A172 (cell line): ENCODE measurements around the gene PGS1. TPM values are rescaled to one million over a fixed set of nuclear protein-coding genes. Genes with fewer than 3 reads are reported as not detected.

Experiments used
- DNase-seq: peaks from one replicate; pipeline ENCODE4 v3.0.0-alpha.2; 2015; ENCODE audit warnings: low spot score
- total RNA-seq: library from RNA; depleted of rRNA; stranded (reverse); fragments of >200 nt; shearing (Covaris generic); gene quantifications from 2 replicates; pipeline ENCODE4 v1.2.3, GENCODE V29; 2014

The PGS1 gene
- total RNA-seq, 1 experiment from 2014 or later, result 25.6 TPM

GRCh38 chr17:78364436-78365281 lies 13.8 kb upstream of the PGS1 start:
- DNase-seq, result no peak

GRCh38 chr17:78365561-78366108 lies 12.8 kb upstream of the PGS1 start:
- DNase-seq, result no peak

GRCh38 chr17:78366109-78366848 lies 12.2 kb upstream of the PGS1 start:
- DNase-seq, result no peak

- DNase-seq, result no peak
Observed at GRCh38 chr17:78367193-78367592, 11.3 kb upstream of the PGS1 start.

- no peak for DNase-seq
Observed at GRCh38 chr17:78368348-78368747, 10.1 kb upstream of the PGS1 start.

- no peak for DNase-seq
Observed at GRCh38 chr17:78368854-78369495, 9.5 kb upstream of the PGS1 start.

GRCh38 chr17:78369791-78370381 lies 8.6 kb upstream of the PGS1 start:
- no peak for DNase-seq

GRCh38 chr17:78371056-78371455 lies 7.4 kb upstream of the PGS1 start:
- no peak for DNase-seq

GRCh38 chr17:78372841-78373240 lies 5.6 kb upstream of the PGS1 start:
- no peak for DNase-seq

- no peak for DNase-seq
Observed at GRCh38 chr17:78374189-78374588, 4.3 kb upstream of the PGS1 start.

- no peak for DNase-seq
Observed at GRCh38 chr17:78374631-78375274, 3.7 kb upstream of the PGS1 start.

- DNase-seq, result no peak
Observed at GRCh38 chr17:78375401-78376151, 2.9 kb upstream of the PGS1 start.

- no peak for DNase-seq
Observed at GRCh38 chr17:78376161-78376560, 2.3 kb upstream of the PGS1 start.

- DNase-seq, result no peak
Observed at GRCh38 chr17:78377858-78378224, 608 bp upstream of the PGS1 start.

GRCh38 chr17:78379131-78379491 lies 662 bp downstream of the PGS1 start:
- DNase-seq, result peak; percentile 70

GRCh38 chr17:78380370-78380769 lies 1.9 kb downstream of the PGS1 start:
- DNase-seq, result no peak

GRCh38 chr17:78381601-78382232 lies 3.3 kb downstream of the PGS1 start:
- no peak for DNase-seq

- DNase-seq, result peak; percentile 85
Observed at GRCh38 chr17:78383725-78384471, 5.4 kb downstream of the PGS1 start.

GRCh38 chr17:78384479-78385175 lies 6.2 kb downstream of the PGS1 start:
- DNase-seq, result no peak
